GM18951 (cell line): Measurements from ENCODE around the gene LGI4.

Source experiments
- POLR2A ChIP-seq: IDR thresholded peaks from 4 replicates; pipeline ENCODE4 v1.6.1; 2011; ENCODE audit warnings: mild to moderate bottlenecking; ENCODE audit not compliant: insufficient read length, insufficient read depth; ENCODE audit errors: extremely low read depth
- in situ Hi-C: fragments of 300-500 bp; cut with MboI; formaldehyde crosslinking; loops from one replicate; pipeline ENCODE4 v1.12.0; 2022; ENCODE audit warnings: low sequenced_read_pairs, mixed read lengths, inconsistent platforms; ENCODE audit not compliant: unreplicated experiment

LGI4 gene

GRCh38 chr19:35128398-35129057, 6.3 kb downstream of the LGI4 start:
- TF ChIP-seq POLR2A: no peak
- in situ Hi-C loops: no loop called here

DNA sequence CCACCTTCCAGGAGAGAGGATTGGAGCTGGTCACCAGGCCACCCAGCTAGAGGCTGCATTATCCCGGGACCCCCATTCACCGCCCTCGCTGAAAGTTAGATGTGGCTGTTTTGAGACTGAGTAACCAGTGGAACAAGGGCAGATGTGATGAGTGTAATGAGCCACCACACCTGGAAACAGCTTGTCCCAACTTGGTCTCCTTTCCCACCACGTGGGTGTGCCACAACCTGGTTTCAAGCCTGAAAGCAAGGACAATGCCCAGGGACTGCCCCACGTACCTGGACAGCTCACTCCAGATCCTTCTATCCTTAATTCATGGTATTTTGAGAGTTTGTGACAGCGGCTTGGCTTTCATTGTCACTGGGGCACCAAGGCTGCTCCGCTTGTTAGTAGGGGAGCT, 7.0 kb downstream of the LGI4 start:
- in situ Hi-C loops: no loop called here
- TF ChIP-seq POLR2A: no peak

- in situ Hi-C loops: no loop called here
- no peak for TF ChIP-seq POLR2A
Measured at GRCh38 chr19:35126624-35126959, 8.3 kb downstream of the LGI4 start.

GRCh38 chr19:35125749-35126623, 8.9 kb downstream of the LGI4 start:
- in situ Hi-C loops: no loop called here

GRCh38 chr19:35125270-35125717, 9.6 kb downstream of the LGI4 start:
- in situ Hi-C loops: no loop called here
- no peak for TF ChIP-seq POLR2A

More at GRCh38 chr19:35125749-35126623, 8.9 kb downstream of the LGI4 start:
- no peak for TF ChIP-seq POLR2A

DNA sequence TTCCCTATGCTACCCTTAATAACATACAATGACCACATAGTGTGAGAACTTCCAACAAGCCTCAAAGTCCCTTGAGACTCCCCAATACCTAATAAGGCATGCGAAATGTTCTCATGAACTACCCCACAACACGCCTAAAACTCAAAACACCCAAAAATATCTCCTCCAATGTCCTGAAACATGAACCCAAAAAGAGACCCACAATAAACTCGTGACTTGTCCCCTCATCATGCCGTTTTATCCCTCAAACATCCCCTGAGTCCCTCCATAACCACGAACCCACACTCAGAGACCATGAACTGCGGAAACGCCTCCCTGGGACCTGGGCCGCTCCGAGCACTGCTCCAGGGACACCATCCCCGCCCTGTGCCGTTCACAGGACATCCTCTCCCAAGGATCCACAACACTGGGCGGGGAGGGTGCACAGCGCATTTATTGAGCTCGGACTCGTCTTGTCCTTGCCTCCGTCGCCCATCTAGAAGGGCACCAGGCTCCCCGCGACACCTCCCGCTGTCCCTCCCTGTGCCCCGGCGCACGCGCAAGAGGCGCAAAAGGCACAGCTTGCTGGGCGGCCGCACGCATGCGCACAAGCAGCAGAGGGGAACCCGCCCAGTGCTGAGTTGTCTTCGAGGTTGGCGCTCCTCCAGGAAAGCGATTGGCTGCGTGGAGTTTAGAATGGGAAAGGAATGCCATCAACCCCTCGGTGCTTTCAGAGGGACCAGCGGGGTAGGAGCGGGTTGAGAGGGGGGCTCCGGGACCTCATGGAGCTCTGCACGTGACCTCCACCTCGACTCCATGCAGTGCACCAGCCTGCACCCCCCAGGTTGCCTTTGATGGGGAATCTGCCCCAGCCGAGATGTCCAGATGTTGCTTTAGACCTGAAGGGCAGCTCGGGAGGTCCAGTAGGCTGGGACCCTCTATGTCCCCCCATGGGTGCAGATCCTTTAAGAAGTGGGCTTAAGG, 10.5 kb downstream of the LGI4 start:
- peak; percentile 78 for TF ChIP-seq POLR2A
- in situ Hi-C loops: no loop called here

GRCh38 chr19:35123573-35123972, 11.3 kb downstream of the LGI4 start:
- in situ Hi-C loops: no loop called here
- no peak for TF ChIP-seq POLR2A

- TF ChIP-seq POLR2A: no peak
- in situ Hi-C loops: no loop called here
Measured at GRCh38 chr19:35122687-35123551, 11.9 kb downstream of the LGI4 start.

- TF ChIP-seq POLR2A: no peak
- in situ Hi-C loops: no loop called here
Measured at GRCh38 chr19:35120898-35121297, 14.0 kb downstream of the LGI4 start.

DNA sequence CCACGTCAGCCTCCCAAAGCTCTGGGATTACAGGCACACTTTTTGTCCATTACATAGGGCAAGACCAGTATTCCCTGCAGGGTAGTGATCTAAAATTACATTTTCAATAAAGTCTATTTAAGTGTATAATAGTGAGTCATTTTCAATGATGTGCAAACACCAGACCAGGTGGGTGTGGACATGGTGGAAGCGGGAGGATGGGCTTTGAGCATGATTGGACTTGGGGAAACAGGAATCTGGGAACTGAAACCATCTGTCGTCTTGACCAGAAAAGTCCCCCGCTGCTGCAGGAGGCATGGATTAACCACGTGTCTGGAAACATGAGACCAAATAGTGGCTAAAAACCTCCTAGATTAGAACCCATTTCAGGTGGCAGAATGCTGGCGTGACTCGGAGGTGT, 14.4 kb downstream of the LGI4 start:
- no peak for TF ChIP-seq POLR2A
- in situ Hi-C loops: no loop called here

DNA sequence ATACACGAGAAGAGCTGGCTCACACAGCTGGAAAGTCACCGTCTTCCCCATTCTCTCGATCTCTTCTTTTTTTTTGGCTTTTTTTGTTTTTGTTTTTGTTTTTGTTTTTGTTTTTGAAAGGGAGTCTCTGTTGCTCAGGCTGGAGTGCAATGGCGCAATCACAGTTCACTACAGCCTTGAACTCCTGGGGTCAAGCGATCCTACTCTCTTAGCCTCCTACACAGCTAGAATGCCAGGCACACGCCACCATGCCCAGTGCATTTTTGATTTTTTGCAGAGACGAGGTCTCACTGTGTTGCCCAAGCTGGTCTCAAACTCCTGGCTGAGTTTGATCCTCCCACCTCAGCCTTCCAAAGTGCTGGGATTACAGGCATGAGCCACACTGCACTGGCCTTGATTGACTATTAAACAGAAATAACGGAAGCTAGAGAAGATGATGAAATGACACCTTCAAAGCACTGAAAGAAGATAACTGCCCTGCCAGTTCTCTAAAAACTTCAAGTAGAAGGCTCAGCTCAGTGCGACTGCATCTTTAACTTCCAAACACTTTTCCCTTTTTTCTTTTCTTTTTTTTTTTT, 15.2 kb downstream of the LGI4 start:
- in situ Hi-C loops: no loop called here
- no peak for TF ChIP-seq POLR2A

- in situ Hi-C loops: no loop called here
- TF ChIP-seq POLR2A: no peak
Measured at GRCh38 chr19:35119091-35119490, 15.8 kb downstream of the LGI4 start.
